ENCODE results near the gene PCSK4.

PCSK4 gene

GRCh38 chr19:1470055-1470304, 20.2 kb downstream of the PCSK4 start:
- FAIRE-seq = no peak

GRCh38 chr19:1469255-1470054, 20.7 kb downstream of the PCSK4 start:
- FAIRE-seq = no peak

- no peak for FAIRE-seq
These were observed 21.3 kb downstream of the PCSK4 start for GRCh38 chr19:1468821-1469254.

GRCh38 chr19:1468274-1468820, 21.8 kb downstream of the PCSK4 start:
- no peak for FAIRE-seq

- no peak for FAIRE-seq
These were observed 22.5 kb downstream of the PCSK4 start for GRCh38 chr19:1467490-1468273.

- FAIRE-seq = no peak
These were observed 23.0 kb downstream of the PCSK4 start for GRCh38 chr19:1467215-1467489.

- no peak for FAIRE-seq
These were observed 23.5 kb downstream of the PCSK4 start for GRCh38 chr19:1466461-1467214.

- FAIRE-seq = no peak
These were observed 24.1 kb downstream of the PCSK4 start for GRCh38 chr19:1466018-1466460.

GRCh38 chr19:1465191-1466016, 24.7 kb downstream of the PCSK4 start:
- FAIRE-seq = no peak

- no peak for FAIRE-seq
These were observed 28.3 kb downstream of the PCSK4 start for GRCh38 chr19:1461862-1462261.

- FAIRE-seq = no peak
These were observed 29.8 kb downstream of the PCSK4 start for GRCh38 chr19:1460033-1460995.

GRCh38 chr19:1459479-1459878, 30.7 kb downstream of the PCSK4 start:
- no peak for FAIRE-seq

GRCh38 chr19:1457892-1458291, 32.3 kb downstream of the PCSK4 start:
- FAIRE-seq = no peak

GRCh38 chr19:1457031-1457739, 33.0 kb downstream of the PCSK4 start:
- FAIRE-seq = no peak

- FAIRE-seq = no peak
These were observed 33.8 kb downstream of the PCSK4 start for GRCh38 chr19:1456121-1456900.

GRCh38 chr19:1455336-1456120, 34.6 kb downstream of the PCSK4 start:
- no peak for FAIRE-seq

- no peak for FAIRE-seq
These were observed 35.2 kb downstream of the PCSK4 start for GRCh38 chr19:1455002-1455335.

GRCh38 chr19:1453525-1454364, 36.4 kb downstream of the PCSK4 start:
- FAIRE-seq = no peak

Measured in endometrium (tissue), 2 donors.